NCI-H2227 (cell line): ENCODE measurements around the gene KRTAP4-12.
"Not testable (repeated sequence)": the region's sequence is repeated elsewhere in the genome, so short reads cannot be mapped to it uniquely, and the experiment has no call there.

ENCODE experiments used
- DNase-seq: peaks from one replicate; lab custom pipeline; 2025; ENCODE audit not compliant: unreplicated experiment; lab: John Stamatoyannopoulos, UW

KRTAP4-12 gene

DNA sequence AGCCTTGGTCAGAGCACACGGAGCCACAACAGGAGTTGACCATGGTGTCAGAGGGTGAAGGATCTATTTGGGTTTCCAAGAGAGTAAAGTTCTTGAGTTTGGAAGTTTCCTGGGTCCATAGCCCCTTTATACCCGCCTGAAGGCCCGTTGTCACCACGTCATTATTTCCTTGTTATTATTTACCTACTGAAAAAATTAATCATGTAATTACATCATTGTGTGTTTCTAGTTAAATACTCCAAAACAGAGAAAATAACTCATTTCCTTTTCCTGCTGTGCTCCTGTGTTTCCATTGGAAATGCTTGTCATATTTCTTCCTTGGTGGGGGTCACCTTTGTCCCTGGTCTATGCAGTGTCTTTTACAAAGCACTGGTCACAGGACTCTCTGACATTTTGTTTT, 25.9 kb downstream of the KRTAP4-12 start, which contains the start of gene KRTAP4-8:
TSS of gene KRTAP4-8 (minus strand) at position 101 of the 400 bp plus-strand sequence. CDS start at position 43, 58 bp downstream.
- DNase-seq: no peak

DNA sequence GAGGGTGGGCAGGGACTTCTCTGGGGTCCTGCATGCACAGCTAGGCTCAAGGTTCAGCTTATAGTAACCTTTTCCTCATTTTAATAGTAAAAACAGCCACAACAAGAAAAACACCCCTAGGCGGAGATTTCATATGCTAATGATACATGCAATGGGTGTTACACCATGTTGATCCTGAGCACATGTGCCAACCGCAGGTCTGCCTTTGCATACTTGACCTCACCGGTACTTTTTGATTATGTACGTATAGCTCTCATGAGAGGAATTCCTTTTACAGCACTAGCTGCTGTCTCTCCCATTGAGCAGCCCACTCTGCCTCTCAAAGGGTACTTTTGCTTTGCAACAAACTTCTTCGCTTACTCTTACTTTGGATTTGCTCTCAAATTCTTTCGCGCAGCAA, 27.9 kb downstream of the KRTAP4-12 start:
- no peak for DNase-seq

DNA sequence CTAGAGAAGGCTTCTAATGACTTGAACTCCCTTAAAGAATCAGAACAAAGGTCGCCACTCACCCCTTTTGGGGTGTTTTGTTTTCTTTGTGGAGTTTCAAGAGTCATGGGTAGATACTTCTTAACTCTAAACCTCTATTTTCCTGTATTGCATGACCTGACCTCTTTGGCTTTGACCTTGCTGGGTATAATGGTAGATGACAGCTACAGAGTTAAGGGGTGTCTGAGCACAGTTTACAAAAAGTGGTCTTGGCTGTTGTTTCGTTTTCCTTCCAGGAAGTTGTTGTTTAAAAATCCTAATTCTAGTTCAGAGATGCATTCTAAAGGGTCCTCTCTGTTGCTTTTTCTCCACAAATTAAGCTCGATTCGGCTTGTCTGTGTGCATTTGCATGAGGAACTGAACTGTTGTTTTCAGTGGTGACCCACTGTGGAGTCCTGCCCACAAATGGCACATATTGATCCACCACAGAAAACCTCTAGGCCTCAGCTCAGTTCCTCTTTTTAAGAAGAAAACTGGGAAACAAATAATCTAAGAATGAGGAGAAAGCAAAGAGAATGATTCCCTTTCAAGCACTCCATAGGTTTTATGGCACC, 35.1 kb downstream of the KRTAP4-12 start:
- not testable (repeated sequence) for DNase-seq

DNA sequence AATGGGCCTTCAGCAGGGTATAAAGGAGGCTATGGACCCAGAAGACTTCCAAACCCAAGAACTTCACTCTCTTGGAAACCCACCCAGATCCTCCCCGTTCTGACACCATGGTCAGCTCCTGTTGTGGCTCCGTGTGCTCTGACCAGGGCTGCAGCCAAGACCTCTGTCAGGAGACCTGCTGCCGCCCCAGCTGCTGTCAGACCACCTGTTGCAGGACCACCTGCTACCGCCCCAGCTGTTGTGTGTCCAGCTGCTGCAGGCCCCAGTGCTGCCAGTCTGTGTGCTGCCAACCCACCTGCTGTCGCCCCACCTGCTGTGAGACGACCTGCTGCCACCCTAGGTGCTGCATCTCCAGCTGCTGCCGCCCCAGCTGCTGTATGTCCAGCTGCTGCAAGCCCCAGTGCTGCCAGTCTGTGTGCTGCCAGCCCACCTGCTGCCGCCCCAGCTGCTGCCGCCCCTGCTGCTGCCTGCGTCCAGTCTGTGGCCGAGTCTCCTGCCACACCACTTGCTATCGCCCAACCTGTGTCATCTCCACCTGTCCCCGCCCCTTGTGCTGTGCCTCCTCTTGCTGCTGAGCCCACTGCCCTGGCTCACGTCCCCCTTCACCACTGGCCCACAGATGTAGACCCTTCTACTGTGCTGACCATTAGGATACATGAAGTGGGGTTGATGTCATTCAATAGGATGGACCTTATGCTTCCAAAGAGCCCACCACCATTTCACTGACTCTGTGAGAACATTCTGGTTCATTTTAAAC, 39.7 kb downstream of the KRTAP4-12 start, which contains the start of gene KRTAP4-7:
TSS of gene KRTAP4-7 (plus strand) at position 51 of the 757 bp plus-strand sequence. CDS start at position 108, 57 bp downstream.
- not testable (repeated sequence) for DNase-seq

DNA sequence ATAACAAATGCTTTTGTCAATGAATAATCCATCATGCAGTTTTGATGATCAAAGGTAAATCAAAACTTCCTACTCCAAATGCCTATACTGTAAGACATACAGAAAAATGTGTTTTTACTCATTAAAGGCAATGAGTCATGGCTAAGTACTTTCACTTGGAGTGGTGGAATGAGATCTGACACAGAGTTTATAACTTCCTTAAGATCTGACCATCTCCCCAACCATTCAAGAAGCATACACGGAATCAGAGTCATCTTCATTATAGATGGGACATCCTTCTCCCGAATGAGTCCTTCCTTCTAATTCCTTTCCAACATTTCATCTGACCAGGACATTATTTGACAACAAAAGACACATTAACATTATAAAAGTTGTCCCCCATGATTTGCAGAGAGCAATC, 40.6 kb downstream of the KRTAP4-12 start:
- DNase-seq: not testable (repeated sequence)

DNA sequence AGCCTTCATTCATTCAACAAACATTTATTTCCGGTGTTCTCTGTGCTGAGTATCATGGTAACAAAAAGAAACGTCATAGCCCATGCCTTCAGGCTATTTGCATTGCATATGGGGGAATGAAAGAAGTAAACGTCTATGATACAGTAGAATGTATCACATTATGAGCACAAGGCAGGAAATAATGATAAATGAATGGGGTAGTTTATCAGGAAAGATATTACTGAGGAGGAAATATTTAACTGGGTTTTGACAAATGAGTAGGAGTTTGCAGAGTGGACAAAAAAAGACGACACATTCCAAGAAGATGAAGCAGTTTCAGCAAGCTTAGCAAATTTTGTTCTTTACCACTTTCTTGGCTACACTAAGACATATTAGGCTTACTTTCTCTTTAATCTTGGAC, 41.4 kb downstream of the KRTAP4-12 start:
- DNase-seq: no peak

DNA sequence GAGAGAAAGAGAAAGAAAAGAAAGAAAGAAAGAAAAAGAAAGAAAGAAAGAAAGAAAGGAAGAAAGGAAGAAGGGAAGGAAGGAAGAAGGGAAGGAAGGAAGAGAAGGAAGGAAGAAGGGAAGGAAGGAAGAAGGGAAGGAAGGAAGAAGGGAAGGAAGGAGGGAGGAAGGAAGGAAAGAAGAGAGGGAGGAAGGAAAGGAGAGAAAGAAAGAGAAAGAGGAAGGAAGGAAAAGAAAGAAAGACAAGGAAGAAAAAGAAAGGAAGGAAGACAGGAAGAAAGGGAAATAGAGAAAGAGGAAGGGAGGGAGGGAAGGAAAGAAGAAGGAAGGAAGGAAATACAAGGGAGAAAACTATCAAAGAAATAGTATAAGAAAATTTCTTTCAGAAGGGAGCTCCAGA, 47.2 kb downstream of the KRTAP4-12 start:
- DNase-seq: no peak

DNA sequence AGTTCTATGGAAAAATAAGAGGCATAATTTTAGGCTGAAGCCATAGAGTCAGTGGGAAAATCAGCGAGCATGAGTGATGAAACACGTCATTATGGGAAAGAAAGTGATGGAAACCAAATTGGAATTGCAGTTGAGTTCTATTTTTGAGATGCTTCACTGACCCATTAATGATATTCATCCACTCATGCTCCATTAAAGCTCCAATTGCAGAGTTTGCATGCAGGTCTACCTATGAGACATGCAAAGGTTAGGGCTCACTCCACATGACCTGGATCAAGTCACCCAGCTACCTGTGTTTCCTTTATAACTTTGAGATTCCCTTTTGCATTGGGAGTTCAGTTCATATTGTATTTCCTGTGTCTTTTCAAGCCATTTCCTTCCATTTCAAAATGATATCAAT, 50.3 kb downstream of the KRTAP4-12 start:
- DNase-seq: no peak
